VCaP (cell line): ENCODE data around the gene PRSS36.
A peak's percentile ranks its signal among the peaks of the same experiment; 100 is the strongest.
"Not testable (repeated sequence)": the region's sequence is repeated elsewhere in the genome, so short reads cannot be mapped to it uniquely, and the experiment has no call there.

ENCODE experiments used
- H3K27ac ChIP-seq: fragments of 450-650 bp; 2 replicates; pipeline ENCODE4 v1.5.1; 2017
- TF ChIP-seq, protein P1 (sequence below): fragments of 450-650 bp; conservative IDR thresholded peaks from 2 replicates; pipeline ENCODE4 v1.5.1; 2017; ENCODE audit warnings: mild to moderate bottlenecking, moderate library complexity

Gene PRSS36

DNA sequence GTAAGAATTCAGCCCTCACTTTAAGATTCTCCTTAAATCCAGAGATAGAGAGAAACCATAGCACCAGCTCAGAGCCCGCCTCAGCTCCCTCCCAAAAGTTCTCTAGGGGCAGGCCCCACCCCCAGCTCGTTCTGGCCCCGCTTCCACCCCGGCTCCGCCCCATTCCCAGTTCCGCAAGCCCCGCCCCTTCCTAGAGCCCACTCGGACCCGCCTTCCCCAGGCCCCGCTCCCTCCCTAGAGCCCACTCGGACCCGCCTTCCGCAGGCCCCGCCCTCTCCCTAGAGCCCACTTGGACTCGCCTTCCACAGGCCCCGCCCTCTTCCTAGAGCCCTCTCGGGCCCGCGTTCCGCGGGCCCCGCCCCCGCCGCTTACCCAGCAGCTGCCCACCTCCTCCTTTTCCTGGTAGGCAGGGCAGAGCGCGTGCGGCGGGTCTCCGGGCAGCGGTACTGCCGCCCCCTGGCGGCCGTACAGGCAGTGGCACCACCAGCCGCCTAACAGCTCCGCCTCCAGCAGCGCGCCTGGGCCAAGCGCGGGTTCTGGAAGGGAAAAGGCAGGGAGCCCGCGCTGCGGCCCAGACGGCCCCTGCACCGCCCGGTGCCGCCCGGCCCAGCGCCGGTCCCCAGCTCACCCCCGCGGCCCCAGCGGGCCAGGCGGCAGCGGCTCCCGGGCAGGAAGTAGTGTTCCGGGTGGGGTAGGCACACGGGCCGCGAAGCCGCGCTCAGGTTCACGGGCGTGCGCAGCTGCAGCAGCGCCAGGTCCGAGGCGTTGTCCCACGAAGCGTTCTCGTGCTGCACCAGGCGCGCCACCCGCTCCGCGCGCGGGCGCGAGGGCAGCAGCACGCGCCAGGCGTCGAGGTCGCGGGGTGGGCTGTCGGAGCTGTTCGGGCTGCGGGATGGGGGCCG lies 7.5 kb downstream of the PRSS36 start:
- H3K27ac ChIP-seq: peak overlapping the region; percentile 73
- TF ChIP-seq, protein P1, sequence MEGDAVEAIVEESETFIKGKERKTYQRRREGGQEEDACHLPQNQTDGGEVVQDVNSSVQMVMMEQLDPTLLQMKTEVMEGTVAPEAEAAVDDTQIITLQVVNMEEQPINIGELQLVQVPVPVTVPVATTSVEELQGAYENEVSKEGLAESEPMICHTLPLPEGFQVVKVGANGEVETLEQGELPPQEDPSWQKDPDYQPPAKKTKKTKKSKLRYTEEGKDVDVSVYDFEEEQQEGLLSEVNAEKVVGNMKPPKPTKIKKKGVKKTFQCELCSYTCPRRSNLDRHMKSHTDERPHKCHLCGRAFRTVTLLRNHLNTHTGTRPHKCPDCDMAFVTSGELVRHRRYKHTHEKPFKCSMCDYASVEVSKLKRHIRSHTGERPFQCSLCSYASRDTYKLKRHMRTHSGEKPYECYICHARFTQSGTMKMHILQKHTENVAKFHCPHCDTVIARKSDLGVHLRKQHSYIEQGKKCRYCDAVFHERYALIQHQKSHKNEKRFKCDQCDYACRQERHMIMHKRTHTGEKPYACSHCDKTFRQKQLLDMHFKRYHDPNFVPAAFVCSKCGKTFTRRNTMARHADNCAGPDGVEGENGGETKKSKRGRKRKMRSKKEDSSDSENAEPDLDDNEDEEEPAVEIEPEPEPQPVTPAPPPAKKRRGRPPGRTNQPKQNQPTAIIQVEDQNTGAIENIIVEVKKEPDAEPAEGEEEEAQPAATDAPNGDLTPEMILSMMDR: peak; percentile 92

DNA sequence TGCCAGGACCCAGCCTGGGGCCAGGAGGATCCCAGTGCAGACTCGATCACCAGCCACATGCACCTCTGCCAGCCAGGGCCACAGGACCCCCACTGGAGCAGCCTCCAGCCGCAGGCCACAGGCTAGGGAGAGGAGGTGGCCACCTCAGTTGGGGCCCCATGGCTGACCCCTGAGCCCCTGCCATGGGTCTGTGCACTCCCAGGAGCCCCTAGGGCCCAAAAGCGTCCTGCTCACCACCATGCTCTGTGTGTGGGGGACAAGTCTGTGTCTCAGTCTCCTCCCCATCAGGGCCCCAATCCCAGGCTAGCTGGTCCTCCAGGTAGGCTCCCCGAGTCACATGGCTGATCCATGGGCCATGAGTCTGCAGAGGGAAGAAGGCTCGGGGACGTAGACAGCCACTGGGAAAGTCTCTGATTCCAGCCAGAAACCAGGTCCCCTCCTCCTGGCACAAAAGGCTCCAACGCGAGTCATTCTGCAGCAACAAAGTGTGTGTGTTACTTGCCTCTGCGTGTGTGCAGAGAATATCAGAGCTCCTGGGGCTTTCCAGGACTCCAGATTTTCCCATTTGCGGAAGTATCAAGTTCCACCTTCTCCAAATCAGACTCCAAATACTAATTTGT lies 8.3 kb downstream of the PRSS36 start:
- peak overlapping the region; percentile 55 for H3K27ac ChIP-seq
- TF ChIP-seq, protein P1: no peak

- peak overlapping the region; percentile 55 for H3K27ac ChIP-seq
Measured at GRCh38 chr16:31141071-31141469, 8.8 kb downstream of the PRSS36 start.

DNA sequence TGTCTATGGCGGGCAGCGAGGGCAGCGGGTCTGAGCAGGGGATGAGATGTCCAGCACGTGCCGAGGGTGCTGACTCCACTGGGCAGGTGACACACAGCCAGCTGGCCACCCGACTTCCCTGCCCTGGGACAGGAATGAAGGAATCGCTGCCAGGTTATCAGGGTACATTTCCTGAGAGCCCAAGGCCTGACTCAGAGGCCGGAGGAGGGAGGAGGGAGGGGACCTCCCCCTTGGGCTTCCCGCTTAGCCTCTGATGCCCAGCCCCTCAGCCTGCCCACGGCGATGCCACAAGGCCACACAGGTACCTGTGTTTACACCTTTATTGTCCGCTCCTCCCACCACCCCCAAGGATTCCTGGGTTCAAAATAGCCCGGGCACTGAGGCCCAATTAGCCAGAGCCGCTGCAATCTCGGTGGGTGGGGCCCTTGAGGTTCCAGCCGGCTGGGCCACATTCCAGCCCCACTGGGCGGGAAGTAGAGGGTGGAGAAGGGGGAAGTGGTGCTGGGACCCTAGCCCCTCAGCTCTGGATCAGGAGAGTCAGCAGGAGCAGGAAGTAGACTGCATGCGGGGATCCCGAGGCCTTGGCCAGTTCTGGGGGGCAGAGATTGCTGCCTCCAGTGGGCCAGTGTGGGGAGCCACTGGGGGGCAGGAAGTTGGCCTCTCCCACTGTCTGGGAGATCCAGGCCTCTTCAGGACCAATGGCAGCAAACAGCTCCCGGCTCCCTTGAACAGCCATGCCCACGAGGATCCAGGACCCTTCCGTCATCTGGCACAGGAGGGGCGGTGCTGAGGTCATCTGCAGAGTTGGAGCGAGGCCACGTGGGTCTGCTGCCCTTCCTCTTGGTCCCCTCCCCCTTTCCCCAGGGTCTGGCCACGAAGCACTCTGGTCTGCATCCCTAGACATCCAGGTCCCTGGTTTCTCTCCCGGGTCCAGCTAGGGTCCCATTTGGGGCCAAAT lies 11.0 kb downstream of the PRSS36 start:
- TF ChIP-seq, protein P1: no peak
- no peak overlapping the region for H3K27ac ChIP-seq

GRCh38 chr16:31136822-31137499 lies 12.9 kb downstream of the PRSS36 start:
- not testable (repeated sequence) for H3K27ac ChIP-seq

DNA sequence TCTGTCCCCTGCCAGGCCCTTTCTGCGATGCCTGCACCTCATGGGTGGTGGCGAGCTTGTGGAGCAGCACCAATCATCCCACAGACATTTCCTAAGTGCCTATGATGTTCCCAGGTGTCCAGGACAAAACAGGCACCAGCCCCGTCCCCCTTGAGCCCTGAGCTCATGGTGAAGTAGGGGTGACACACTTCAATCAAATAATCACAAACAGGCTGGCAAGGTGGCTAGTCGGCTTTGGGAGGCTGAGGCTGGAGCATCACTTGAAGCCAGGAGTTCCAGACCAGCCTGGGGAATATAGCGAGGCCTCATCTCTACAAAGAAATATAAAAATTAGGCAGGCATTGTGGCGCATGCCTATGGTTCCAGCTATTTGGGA lies 13.6 kb downstream of the PRSS36 start:
- H3K27ac ChIP-seq: no peak overlapping the region; the same call in 1 of the 2 replicates
- TF ChIP-seq, protein P1: no peak

DNA sequence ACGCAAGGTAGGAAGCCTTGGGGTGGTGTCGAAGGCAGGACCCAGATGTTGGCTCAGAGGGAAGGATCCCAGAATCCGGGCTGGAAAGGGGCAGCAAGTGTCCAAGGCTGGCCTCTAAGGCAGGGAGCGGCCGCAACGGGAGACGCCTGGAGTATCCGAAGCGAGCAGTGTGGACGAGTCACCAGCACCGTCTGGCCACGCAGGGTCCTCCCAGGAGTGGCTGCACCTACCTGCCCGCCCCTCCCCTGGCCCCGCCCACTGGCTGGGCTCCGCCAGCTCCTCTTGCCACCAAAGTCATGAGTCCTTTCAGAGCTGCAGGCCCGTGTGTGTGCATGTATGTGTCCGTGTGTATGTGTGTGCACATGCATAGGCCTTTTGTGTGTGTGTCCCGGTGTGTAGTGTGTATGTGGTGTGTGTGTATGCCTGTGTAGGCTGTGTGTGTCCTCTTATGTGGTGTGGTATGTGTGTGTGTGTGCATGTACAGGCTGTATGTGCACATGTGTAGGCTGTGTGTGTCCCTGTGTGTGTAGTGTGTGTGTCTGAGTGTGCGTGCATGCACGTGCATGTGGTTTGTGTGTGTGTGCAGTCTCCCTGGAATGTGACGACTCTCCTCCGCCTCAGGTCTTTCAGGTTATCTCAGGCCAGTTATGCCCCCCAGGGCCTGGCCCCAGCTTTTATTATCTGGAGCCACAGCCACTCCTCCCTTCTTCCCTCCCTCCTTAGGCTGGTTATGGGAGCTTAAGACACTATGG lies 14.2 kb downstream of the PRSS36 start, which contains the start of gene PRSS8:
Gene PRSS8 (minus strand): TSS at position 193 of the 752 bp plus-strand sequence. CDS start 229 bp downstream, outside the sequence.
- peak within 1 kb of the TSS; percentile 74 for H3K27ac ChIP-seq
- TF ChIP-seq, protein P1: no peak
